ENCODE data around the gene PTPRR. TPM values are rescaled to one million over a fixed set of nuclear protein-coding genes. Genes with fewer than 3 reads are reported as not detected.

Gene PTPRR
- total RNA-seq, 1 experiment from 2014 or later: 0.46 TPM

DNA sequence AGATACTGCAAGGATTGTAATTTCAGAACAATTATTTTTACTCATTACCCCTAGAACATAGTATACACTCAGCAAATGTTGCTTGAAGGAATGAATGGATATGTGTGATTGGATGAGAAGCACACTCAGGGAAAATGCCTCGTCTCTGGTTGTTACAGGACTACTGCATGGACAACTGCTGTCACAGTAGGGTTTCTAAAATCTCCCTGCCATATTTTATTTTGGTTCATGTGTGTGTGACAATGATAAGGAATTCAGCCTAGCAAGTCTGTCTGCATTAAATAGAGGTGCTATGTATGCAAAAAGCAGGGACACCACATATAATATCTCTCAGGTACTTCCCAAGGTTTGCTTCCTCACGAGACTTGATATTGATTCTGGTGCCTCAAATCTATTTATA is 1.4 kb downstream of the PTPRR start:
- Mint-ChIP-seq H3K27ac (no peak overlapping the region), H3K27me3 (ENCODE audit: low read depth) (peaks cover 37% of the 10 kb centered on the region), H3K4me1 (peaks cover 13% of the 10 kb centered on the region), H3K4me3 (no peak overlapping the region), H3K9me3 (no peaks in the 10 kb centered on the region), H3K36me3 (no peaks in the 10 kb centered on the region)
- DNase-seq (ENCODE audit: low spot score) (no peak), ATAC-seq (no peak)
- CTCF ChIA-PET: interaction anchor here (0.6 kb wide), 1 partner anchor 450 kb away, joined by 3 read pairs; no protein-coding TSS in a partner anchor
- POLR2A ChIA-PET: interaction anchor here (0.6 kb wide), 1 partner anchor 74 kb away, joined by 3 read pairs; no protein-coding TSS in a partner anchor
- TF ChIP-seq FOXP1 (CRISPR knock-in tag; IDR thresholded peaks at IDR 0.05; ENCODE audit: borderline replicate concordance): no peak

DNA sequence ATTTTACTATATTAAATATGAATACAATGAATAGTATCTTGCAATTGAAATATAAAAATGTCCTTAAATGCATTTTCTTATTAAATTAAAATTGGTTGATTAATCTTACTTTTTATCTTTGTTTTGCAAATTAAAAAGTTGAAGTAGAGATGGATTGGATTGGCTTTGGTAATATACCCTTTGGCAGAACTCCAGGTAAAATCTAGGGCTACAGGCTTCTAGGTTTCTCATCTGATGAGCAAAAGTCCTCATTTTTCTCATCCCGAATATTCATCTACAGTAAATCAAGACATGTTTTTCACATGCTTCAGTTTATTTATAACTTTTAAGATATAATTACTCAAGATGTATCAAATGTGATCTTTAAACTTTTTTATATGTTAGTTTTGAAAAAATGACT is 2.2 kb downstream of the PTPRR start:
- no peak for DNase-seq (ENCODE audit: low spot score)
- Mint-ChIP-seq H3K9me3 (no peaks in the 10 kb centered on the region), H3K36me3 (no peaks in the 10 kb centered on the region), H3K4me3 (no peak overlapping the region), H3K4me1 (peaks cover 13% of the 10 kb centered on the region), H3K27me3 (ENCODE audit: low read depth) (peaks cover 37% of the 10 kb centered on the region), H3K27ac (no peak overlapping the region)
- ChIA-PET POLR2A (no interaction called here), CTCF (no interaction called here)
- no peak for ATAC-seq
- TF ChIP-seq, protein P1, sequence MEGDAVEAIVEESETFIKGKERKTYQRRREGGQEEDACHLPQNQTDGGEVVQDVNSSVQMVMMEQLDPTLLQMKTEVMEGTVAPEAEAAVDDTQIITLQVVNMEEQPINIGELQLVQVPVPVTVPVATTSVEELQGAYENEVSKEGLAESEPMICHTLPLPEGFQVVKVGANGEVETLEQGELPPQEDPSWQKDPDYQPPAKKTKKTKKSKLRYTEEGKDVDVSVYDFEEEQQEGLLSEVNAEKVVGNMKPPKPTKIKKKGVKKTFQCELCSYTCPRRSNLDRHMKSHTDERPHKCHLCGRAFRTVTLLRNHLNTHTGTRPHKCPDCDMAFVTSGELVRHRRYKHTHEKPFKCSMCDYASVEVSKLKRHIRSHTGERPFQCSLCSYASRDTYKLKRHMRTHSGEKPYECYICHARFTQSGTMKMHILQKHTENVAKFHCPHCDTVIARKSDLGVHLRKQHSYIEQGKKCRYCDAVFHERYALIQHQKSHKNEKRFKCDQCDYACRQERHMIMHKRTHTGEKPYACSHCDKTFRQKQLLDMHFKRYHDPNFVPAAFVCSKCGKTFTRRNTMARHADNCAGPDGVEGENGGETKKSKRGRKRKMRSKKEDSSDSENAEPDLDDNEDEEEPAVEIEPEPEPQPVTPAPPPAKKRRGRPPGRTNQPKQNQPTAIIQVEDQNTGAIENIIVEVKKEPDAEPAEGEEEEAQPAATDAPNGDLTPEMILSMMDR (IDR thresholded peaks at IDR 0.05): no peak
- no peak for TF ChIP-seq CBFB (CRISPR knock-in tag; IDR thresholded peaks at IDR 0.05; ENCODE audit: low read depth)
- TF ChIP-seq ZNF416 (CRISPR knock-in tag; IDR thresholded peaks at IDR 0.05): no peak
- no peak for TF ChIP-seq SMAD4 (CRISPR knock-in tag; IDR thresholded peaks at IDR 0.05)
- no peak for TF ChIP-seq ATF1 (CRISPR knock-in tag; IDR thresholded peaks at IDR 0.05)
- TF ChIP-seq, protein P2, sequence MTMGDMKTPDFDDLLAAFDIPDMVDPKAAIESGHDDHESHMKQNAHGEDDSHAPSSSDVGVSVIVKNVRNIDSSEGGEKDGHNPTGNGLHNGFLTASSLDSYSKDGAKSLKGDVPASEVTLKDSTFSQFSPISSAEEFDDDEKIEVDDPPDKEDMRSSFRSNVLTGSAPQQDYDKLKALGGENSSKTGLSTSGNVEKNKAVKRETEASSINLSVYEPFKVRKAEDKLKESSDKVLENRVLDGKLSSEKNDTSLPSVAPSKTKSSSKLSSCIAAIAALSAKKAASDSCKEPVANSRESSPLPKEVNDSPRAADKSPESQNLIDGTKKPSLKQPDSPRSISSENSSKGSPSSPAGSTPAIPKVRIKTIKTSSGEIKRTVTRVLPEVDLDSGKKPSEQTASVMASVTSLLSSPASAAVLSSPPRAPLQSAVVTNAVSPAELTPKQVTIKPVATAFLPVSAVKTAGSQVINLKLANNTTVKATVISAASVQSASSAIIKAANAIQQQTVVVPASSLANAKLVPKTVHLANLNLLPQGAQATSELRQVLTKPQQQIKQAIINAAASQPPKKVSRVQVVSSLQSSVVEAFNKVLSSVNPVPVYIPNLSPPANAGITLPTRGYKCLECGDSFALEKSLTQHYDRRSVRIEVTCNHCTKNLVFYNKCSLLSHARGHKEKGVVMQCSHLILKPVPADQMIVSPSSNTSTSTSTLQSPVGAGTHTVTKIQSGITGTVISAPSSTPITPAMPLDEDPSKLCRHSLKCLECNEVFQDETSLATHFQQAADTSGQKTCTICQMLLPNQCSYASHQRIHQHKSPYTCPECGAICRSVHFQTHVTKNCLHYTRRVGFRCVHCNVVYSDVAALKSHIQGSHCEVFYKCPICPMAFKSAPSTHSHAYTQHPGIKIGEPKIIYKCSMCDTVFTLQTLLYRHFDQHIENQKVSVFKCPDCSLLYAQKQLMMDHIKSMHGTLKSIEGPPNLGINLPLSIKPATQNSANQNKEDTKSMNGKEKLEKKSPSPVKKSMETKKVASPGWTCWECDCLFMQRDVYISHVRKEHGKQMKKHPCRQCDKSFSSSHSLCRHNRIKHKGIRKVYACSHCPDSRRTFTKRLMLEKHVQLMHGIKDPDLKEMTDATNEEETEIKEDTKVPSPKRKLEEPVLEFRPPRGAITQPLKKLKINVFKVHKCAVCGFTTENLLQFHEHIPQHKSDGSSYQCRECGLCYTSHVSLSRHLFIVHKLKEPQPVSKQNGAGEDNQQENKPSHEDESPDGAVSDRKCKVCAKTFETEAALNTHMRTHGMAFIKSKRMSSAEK (CRISPR knock-in tag; IDR thresholded peaks at IDR 0.05; ENCODE audit: borderline replicate concordance): no peak
- TF ChIP-seq, protein P3, sequence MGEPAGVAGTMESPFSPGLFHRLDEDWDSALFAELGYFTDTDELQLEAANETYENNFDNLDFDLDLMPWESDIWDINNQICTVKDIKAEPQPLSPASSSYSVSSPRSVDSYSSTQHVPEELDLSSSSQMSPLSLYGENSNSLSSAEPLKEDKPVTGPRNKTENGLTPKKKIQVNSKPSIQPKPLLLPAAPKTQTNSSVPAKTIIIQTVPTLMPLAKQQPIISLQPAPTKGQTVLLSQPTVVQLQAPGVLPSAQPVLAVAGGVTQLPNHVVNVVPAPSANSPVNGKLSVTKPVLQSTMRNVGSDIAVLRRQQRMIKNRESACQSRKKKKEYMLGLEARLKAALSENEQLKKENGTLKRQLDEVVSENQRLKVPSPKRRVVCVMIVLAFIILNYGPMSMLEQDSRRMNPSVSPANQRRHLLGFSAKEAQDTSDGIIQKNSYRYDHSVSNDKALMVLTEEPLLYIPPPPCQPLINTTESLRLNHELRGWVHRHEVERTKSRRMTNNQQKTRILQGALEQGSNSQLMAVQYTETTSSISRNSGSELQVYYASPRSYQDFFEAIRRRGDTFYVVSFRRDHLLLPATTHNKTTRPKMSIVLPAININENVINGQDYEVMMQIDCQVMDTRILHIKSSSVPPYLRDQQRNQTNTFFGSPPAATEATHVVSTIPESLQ (CRISPR knock-in tag; IDR thresholded peaks at IDR 0.05): no peak
- TF ChIP-seq, protein P4, sequence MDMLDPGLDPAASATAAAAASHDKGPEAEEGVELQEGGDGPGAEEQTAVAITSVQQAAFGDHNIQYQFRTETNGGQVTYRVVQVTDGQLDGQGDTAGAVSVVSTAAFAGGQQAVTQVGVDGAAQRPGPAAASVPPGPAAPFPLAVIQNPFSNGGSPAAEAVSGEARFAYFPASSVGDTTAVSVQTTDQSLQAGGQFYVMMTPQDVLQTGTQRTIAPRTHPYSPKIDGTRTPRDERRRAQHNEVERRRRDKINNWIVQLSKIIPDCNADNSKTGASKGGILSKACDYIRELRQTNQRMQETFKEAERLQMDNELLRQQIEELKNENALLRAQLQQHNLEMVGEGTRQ (CRISPR knock-in tag; IDR thresholded peaks at IDR 0.05): no peak
- no peak for TF ChIP-seq ZNF317 (CRISPR knock-in tag; IDR thresholded peaks at IDR 0.05; ENCODE audit: borderline replicate concordance, low read depth)

DNA sequence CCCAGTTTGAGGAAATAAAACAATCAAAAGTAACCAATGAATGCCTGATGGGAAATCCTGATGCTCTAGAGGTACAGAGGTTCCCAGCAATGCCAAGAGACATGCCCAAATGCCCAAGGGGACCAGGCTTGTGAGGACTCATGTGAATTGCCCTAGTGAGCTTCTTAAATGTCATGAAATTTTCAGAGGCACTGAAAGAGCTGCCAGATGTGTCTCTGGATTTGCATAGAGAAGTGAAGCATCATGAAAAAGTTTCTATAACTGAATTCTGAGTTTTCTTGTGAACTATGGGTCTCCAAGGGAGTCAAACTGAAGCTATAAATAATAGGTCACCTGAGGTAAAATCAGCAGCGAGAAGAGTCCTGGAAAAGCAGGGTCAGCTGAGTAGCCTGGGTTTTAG is 9.9 kb downstream of the PTPRR start:
- Mint-ChIP-seq H3K27ac (no peak overlapping the region), H3K4me3 (no peak overlapping the region), H3K27me3 (ENCODE audit: low read depth) (peaks cover 40% of the 10 kb centered on the region), H3K36me3 (no peaks in the 10 kb centered on the region), H3K9me3 (no peaks in the 10 kb centered on the region), H3K4me1 (peaks cover 28% of the 10 kb centered on the region)
- CTCF ChIA-PET: no interaction called here
- no peak for ATAC-seq
- POLR2A ChIA-PET: no interaction called here
- no peak for DNase-seq (ENCODE audit: low spot score)
- TF ChIP-seq ETV6 (CRISPR knock-in tag; IDR thresholded peaks at IDR 0.05) (no peak), FOXP1 (CRISPR knock-in tag; IDR thresholded peaks at IDR 0.05; ENCODE audit: borderline replicate concordance) (no peak), ZNF263 (CRISPR knock-in tag; IDR thresholded peaks at IDR 0.05; ENCODE audit: low read depth) (no peak), PRRX2 (CRISPR knock-in tag; IDR thresholded peaks at IDR 0.05) (no peak), JUN (CRISPR knock-in tag; IDR thresholded peaks at IDR 0.05) (no peak), SOX15 (CRISPR knock-in tag; IDR thresholded peaks at IDR 0.05) (no peak), NFE2L1 (CRISPR knock-in tag; IDR thresholded peaks at IDR 0.05) (no peak), ZNF423 (CRISPR knock-in tag; IDR thresholded peaks at IDR 0.05) (no peak)
- TF ChIP-seq, protein P5, sequence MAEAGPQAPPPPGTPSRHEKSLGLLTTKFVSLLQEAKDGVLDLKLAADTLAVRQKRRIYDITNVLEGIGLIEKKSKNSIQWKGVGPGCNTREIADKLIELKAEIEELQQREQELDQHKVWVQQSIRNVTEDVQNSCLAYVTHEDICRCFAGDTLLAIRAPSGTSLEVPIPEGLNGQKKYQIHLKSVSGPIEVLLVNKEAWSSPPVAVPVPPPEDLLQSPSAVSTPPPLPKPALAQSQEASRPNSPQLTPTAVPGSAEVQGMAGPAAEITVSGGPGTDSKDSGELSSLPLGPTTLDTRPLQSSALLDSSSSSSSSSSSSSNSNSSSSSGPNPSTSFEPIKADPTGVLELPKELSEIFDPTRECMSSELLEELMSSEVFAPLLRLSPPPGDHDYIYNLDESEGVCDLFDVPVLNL (CRISPR knock-in tag; IDR thresholded peaks at IDR 0.05; ENCODE audit: borderline replicate concordance, low read depth): no peak
- TF ChIP-seq, protein P6, sequence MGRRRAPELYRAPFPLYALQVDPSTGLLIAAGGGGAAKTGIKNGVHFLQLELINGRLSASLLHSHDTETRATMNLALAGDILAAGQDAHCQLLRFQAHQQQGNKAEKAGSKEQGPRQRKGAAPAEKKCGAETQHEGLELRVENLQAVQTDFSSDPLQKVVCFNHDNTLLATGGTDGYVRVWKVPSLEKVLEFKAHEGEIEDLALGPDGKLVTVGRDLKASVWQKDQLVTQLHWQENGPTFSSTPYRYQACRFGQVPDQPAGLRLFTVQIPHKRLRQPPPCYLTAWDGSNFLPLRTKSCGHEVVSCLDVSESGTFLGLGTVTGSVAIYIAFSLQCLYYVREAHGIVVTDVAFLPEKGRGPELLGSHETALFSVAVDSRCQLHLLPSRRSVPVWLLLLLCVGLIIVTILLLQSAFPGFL (CRISPR knock-in tag; IDR thresholded peaks at IDR 0.05; ENCODE audit: borderline replicate concordance): no peak
- TF ChIP-seq, protein P3 (CRISPR knock-in tag; IDR thresholded peaks at IDR 0.05): no peak

All from WTC11 (cell line).